ENCODE data around the gene GRAMD2A. TPM values are rescaled to one million over a fixed set of nuclear protein-coding genes. Genes with fewer than 3 reads are reported as not detected.

The GRAMD2A gene
- total and polyA plus RNA-seq, 2 donors (not counting 3 experiments of a cell fraction or from before 2014, with no cell fraction given): 0.08 to 0.29 TPM

GRCh38 chr15:72205273-72205672, 7.7 kb upstream of the GRAMD2A start:
- no peak overlapping the region for H3K27ac ChIP-seq (ENCODE audit: insufficient read depth, low read depth, low read length)
- no peak overlapping the region for H2AFZ ChIP-seq (ENCODE audit: low read depth, low read length)
- H3K4me2 ChIP-seq (ENCODE audit: insufficient read depth, low read length): no peak overlapping the region
- H3K4me1 ChIP-seq (ENCODE audit: control insufficient read depth, extremely low read depth, insufficient read depth, low read length): peaks cover 8% of the 10 kb centered on the region
- dilution Hi-C loops (cut with MboI; ENCODE audit: extremely low pct_ligation_motif_present, low sequenced_read_pairs) (no loop called here), intact Hi-C loops (cut with micrococcal nuclease) (no loop called here)
- TF ChIP-seq POLR2AphosphoS5 (IDR thresholded peaks at IDR 0.05; ENCODE audit: insufficient read depth, low read depth, low read length) (no peak), POLR2A (IDR thresholded peaks at IDR 0.05; ENCODE audit: low read depth, low read length) (no peak), EZH2 (IDR thresholded peaks at IDR 0.05; ENCODE audit: borderline replicate concordance, low read depth, low read length, severe bottlenecking) (no peak), FOS (IDR thresholded peaks at IDR 0.05; ENCODE audit: borderline replicate concordance, insufficient read depth, low read length) (no peak), MYC (IDR thresholded peaks at IDR 0.05; ENCODE audit: low read depth, low read length) (no peak)
- TF ChIP-seq, protein P1, sequence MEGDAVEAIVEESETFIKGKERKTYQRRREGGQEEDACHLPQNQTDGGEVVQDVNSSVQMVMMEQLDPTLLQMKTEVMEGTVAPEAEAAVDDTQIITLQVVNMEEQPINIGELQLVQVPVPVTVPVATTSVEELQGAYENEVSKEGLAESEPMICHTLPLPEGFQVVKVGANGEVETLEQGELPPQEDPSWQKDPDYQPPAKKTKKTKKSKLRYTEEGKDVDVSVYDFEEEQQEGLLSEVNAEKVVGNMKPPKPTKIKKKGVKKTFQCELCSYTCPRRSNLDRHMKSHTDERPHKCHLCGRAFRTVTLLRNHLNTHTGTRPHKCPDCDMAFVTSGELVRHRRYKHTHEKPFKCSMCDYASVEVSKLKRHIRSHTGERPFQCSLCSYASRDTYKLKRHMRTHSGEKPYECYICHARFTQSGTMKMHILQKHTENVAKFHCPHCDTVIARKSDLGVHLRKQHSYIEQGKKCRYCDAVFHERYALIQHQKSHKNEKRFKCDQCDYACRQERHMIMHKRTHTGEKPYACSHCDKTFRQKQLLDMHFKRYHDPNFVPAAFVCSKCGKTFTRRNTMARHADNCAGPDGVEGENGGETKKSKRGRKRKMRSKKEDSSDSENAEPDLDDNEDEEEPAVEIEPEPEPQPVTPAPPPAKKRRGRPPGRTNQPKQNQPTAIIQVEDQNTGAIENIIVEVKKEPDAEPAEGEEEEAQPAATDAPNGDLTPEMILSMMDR (IDR thresholded peaks at IDR 0.05; ENCODE audit: extremely low read depth in 1 of 2, insufficient read depth in 1 of 2, low read depth in 1 of 2, low read length in 2 of 2): no peak
- FAIRE-seq: peak; percentile 8
- no TSS peak for BruUV-seq (replicated peaks)
- DNase-seq (ENCODE audit: low read depth, low spot score): no peak
- H3K4me3 ChIP-seq (replicated peaks in 1 of 3; ENCODE audit: insufficient read depth in 1 of 3, low read depth in 1 of 3, low read length in 3 of 3): no peak overlapping the region
- ChIA-PET POLR2A (no interaction called here), CTCF (interaction anchor here (0.6 kb wide), 1 partner anchor 453 kb away, joined by 3 read pairs; no protein-coding TSS in a partner anchor)
- H3K79me2 ChIP-seq (ENCODE audit: control insufficient read depth, insufficient read depth, low read length): peaks cover 9% of the 10 kb centered on the region
- no peaks in the 10 kb centered on the region for H3K9me3 ChIP-seq (replicated peaks; ENCODE audit: control insufficient read depth, insufficient read depth, low read length)
- H3K9ac ChIP-seq (replicated peaks; ENCODE audit: extremely low read depth, insufficient read depth, low read length): no peak overlapping the region
- peaks cover 67 to 70% of the 10 kb centered on the region in 2 experiments for H3K36me3 ChIP-seq (ENCODE audit: control insufficient read depth in 2 of 2, extremely low read depth in 1 of 2, insufficient read depth in 2 of 2, low read length in 2 of 2)
- H3K9me1 ChIP-seq (replicated peaks; ENCODE audit: control insufficient read depth, extremely low read depth, insufficient read depth, low read length): no peaks in the 10 kb centered on the region
- H4K20me1 ChIP-seq (replicated peaks; ENCODE audit: control insufficient read depth, extremely low read depth, insufficient read depth, low read length): no peaks in the 10 kb centered on the region
- H3K27me3 ChIP-seq (ENCODE audit: control insufficient read depth in 2 of 2, insufficient read depth in 2 of 2, low read length in 2 of 2): no peaks in the 10 kb centered on the region

DNA sequence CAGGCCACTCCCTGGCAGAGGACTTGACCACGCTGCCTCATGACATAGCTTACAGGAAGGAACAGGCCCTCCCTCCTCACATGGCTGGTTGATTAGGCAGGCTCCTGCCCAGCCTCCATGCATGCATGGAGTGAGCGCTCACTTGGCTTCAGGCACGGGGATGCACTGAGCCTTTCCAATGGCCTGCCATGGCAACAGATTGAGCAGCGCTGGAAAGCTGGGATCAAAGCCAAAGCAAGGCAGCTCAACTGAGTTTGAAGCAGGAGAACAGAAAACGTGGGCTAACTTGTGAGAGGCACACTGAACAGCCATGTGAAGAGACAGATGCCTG, 5.9 kb upstream of the GRAMD2A start:
- no TSS peak for BruUV-seq (replicated peaks)
- Histone ChIP-seq H3K9ac (replicated peaks; ENCODE audit: extremely low read depth, insufficient read depth, low read length) (no peak overlapping the region), H4K20me1 (replicated peaks; ENCODE audit: control insufficient read depth, extremely low read depth, insufficient read depth, low read length) (no peaks in the 10 kb centered on the region)

More for the DNA sequence above, 5.9 kb upstream of the GRAMD2A start:
- Histone ChIP-seq H2AFZ (ENCODE audit: low read depth, low read length) (no peak overlapping the region), H3K27ac (ENCODE audit: insufficient read depth, low read depth, low read length) (no peak overlapping the region), H3K79me2 (ENCODE audit: control insufficient read depth, insufficient read depth, low read length) (peaks cover 6% of the 10 kb centered on the region), H3K4me3 (replicated peaks in 1 of 3; ENCODE audit: insufficient read depth in 1 of 3, low read depth in 1 of 3, low read length in 3 of 3) (no peak overlapping the region), H3K9me3 (replicated peaks; ENCODE audit: control insufficient read depth, insufficient read depth, low read length) (no peaks in the 10 kb centered on the region), H3K4me1 (ENCODE audit: control insufficient read depth, extremely low read depth, insufficient read depth, low read length) (peaks cover 8% of the 10 kb centered on the region), H3K9me1 (replicated peaks; ENCODE audit: control insufficient read depth, extremely low read depth, insufficient read depth, low read length) (no peaks in the 10 kb centered on the region), H3K27me3 (ENCODE audit: control insufficient read depth in 2 of 2, insufficient read depth in 2 of 2, low read length in 2 of 2) (no peaks in the 10 kb centered on the region), H3K4me2 (ENCODE audit: insufficient read depth, low read length) (no peak overlapping the region), H3K36me3 (ENCODE audit: control insufficient read depth in 2 of 2, extremely low read depth in 1 of 2, insufficient read depth in 2 of 2, low read length in 2 of 2) (peaks cover 61 to 63% of the 10 kb centered on the region in 2 experiments)
- CTCF ChIA-PET: interaction anchor here (0.9 to 1.9 kb wide), 7 partner anchors 9 to 109 kb away, joined by 3 to 18 read pairs (median 3); no protein-coding TSS in a partner anchor
- FAIRE-seq (peak; percentile 18), DNase-seq (ENCODE audit: low read depth, low spot score) (peak; percentile 76)
- intact Hi-C loops (cut with micrococcal nuclease): no loop called here
- dilution Hi-C loops (cut with MboI; ENCODE audit: extremely low pct_ligation_motif_present, low sequenced_read_pairs): no loop called here
- POLR2A ChIA-PET: no interaction called here
- TF ChIP-seq EZH2 (IDR thresholded peaks at IDR 0.05; ENCODE audit: borderline replicate concordance, low read depth, low read length, severe bottlenecking): no peak
- peak; percentile 26 for TF ChIP-seq MYC (IDR thresholded peaks at IDR 0.05; ENCODE audit: low read depth, low read length)
- peak; percentile 39 for TF ChIP-seq MAX (IDR thresholded peaks at IDR 0.05; ENCODE audit: insufficient read depth, insufficient read length)

Measured in endothelial cell of umbilical vein (primary cell).